ENCODE data around the gene LRRC1.

Gene LRRC1

GRCh38 chr6:53846250-53846649 is 51.4 kb downstream of the LRRC1 start:
- DNase-seq (ENCODE audit: low read depth in 2 of 2), result no peak

- DNase-seq (ENCODE audit: low read depth in 2 of 2), result no peak
These were observed 53.0 kb downstream of the LRRC1 start for GRCh38 chr6:53847796-53848314.

GRCh38 chr6:53850527-53850926 is 55.7 kb downstream of the LRRC1 start:
- no peak for DNase-seq (ENCODE audit: low read depth in 2 of 2)

GRCh38 chr6:53851561-53851960 is 56.8 kb downstream of the LRRC1 start:
- no peak for DNase-seq (ENCODE audit: low read depth in 2 of 2)

DNA sequence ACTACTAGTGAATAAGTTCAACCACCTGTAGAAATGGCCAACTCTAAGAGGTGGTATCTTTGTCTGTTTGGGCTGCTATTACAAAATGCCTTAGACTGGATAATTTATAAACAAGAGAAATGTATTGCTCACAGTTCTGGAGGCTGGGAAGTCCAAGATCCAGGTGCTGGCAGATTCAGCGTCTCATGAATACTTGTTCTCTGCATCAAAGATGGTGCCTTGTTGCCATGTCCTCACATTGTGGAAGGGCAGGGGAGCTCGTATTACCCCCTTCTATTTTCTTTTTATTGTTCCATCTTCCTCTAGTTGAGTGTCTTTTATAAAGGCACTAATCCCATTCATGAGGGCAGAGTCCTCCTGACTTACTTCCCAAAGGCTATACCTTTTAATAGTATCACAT is 58.0 kb downstream of the LRRC1 start:
- no peak for DNase-seq (ENCODE audit: low read depth in 2 of 2)

DNA sequence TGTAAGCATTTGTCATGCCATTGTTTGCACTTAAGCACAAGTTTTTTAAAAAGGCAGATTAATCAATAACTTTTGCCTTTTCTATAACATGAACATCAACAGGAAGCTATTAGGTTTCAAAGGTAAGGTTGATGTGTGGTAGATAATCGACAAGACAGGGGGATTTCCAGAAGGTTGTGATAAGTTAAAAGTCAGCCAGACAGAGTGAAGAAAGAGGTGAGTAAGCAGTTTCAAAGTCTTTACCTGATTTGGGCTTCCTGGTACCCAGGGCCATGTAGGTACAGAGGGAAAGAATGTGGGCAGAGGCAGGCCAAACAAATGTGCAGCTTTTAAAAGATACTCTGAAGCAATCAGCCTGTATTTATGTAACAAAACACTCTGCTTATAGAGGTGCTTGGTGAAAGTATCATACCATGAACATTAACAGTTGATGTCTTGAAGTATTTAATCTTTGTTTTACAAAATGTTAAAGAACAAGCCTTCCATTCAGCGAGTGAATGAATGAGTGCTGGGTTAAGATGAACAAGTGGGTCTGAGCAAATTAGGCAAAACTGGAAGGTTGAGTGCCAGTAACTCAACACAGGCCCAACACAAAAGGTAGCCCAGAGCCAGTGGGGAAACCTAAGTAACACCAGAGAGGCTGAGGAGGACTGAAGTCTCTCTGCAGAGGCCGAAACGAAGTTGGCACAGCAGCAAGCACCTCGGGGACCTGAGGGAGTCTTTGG is 60.2 kb downstream of the LRRC1 start:
- DNase-seq (ENCODE audit: low read depth in 2 of 2), result no peak

DNA sequence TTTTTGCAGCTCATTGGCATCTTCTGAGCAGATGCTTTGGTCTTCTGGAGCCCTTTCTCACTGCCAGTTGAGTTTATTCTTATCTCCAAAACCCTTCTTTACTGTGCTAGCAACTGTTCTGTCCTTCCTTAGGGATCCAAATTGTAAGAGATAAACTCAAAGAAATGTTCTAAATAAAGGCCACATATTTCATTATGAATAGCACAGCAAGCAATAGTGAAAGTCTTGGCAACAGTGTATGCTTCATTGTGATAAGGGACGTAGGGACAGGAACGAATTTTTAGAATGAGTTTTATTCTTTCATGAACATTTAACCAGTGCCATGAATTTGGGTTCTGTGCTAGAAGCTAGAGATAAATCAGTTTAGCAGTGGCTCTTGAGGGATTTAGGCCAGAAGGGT is 61.1 kb downstream of the LRRC1 start:
- DNase-seq (ENCODE audit: low read depth in 2 of 2), result no peak

- DNase-seq (ENCODE audit: low read depth in 2 of 2), result no peak
These were observed 62.7 kb downstream of the LRRC1 start for GRCh38 chr6:53857318-53858094.

GRCh38 chr6:53858196-53858595 is 63.4 kb downstream of the LRRC1 start:
- no peak for DNase-seq (ENCODE audit: low read depth in 2 of 2)

DNA sequence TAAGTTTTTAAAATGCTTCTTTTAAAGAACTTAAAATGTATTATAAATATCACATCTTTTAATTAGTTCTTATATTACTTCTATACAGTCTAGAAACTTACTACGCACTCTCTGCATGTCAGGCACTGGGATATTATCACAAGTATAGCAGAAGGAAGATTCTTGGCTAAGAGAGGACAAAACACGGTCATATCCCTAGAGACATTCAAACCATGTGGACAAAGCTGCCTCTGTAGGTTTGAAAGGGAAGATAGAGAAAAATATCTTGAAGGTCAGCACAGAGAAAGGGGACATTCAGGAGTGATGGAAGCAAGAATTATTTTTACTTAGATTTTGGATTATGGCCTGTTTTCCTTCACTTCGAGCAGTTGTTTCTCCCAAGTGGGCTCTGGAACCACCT is 64.1 kb downstream of the LRRC1 start:
- DNase-seq (ENCODE audit: low read depth in 2 of 2), result no peak

DNA sequence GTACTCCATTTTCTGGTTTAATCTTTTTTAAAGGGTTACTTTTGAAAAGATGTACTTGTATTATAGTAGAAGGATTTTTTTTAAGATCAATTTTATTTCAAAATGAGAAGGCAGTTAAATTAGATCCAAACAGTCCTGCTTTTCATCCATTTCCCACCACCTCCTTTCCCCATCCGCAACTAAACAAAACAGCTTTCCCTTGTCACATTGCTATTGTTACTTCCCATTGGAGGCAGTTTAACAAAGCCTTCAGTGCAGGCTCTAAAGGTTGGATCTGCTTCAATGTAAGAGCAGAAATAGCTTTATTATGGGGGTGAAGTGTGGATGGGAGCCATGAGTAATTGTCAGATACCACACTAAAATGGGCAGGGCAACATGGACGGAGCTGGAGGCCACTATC is 65.7 kb downstream of the LRRC1 start:
- DNase-seq (ENCODE audit: low read depth in 2 of 2), result no peak

DNA sequence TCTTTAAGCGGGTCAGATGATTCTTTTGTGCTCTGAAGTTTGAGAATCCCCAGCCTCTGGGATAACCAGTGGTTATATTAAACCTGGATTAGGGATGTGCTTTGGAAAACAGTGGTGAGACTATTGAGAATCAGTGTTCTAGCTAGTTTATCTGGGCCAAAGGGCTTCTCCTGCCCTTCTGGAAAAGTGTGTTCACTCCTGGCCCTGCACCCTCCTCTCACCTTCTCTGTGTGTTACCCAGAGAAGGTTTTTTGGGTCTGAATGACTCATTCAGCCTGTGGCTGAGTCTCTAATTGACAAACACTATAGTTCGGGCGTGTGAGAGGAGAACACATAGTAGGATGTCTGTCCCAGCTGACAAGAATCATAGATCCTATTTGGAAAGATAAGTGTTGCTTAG is 66.7 kb downstream of the LRRC1 start:
- DNase-seq (ENCODE audit: low read depth in 2 of 2), result no peak

DNA sequence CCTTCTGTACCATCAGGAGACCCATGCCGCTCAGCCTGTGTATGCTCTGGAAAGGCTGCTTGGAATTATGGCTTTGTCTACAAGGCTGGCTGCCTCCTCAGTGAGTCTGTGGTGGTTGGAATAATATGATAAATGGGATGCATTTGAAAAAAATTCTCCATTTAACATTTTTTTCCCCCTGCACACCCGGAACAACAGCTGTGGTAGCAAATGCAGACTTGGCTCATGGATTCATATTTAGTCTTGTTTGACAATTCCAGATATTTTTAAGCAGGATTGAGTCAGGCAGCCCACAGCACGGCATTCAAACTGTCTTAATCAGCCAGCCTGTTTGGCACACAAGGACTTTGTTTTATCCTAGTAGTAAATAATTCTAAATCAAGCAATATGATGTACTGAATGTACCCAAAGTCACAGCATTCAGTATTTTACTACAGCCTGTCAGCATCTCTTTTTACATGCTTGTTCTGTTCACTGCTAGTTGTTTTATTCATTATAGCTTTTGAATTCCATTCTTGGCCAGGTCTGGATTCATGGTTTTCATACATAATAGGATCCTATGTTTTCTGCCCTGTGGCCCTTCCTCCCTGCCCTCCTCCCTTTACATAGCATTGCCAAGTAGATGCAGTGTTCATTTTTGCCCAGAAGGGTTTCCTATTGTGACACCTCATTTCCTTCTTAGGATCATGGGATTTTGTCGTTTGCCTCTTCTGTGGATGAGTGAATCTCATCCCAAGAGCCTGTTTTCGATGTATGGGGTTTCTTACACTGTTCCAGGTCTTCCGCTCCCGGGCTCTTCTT is 68.1 kb downstream of the LRRC1 start:
- DNase-seq (ENCODE audit: low read depth in 2 of 2), result no peak

DNA sequence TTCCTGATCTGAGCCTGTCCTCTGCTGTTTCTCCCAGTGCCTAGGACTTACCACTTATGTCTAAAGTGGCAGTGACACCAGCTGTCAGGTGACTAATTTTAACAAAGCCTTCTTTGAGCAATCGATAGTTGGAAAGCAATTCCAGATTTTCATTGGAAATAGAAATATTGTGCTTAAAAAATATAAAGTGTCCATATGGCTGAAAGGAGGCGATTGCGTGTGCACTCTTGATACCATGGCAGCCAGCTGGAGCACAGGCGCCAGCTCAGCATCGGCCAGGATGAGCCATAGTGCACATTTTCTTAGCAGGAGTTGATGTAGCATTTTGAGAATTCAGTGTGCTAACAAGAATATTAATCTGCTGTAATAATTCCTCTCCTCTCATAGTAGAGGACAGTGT is 70.0 kb downstream of the LRRC1 start:
- no peak for DNase-seq (ENCODE audit: low read depth in 2 of 2)

- DNase-seq (ENCODE audit: low read depth in 2 of 2), result no peak
These were observed 71.4 kb downstream of the LRRC1 start for GRCh38 chr6:53866226-53866625.

- no peak for DNase-seq (ENCODE audit: low read depth in 2 of 2)
These were observed 73.8 kb downstream of the LRRC1 start for GRCh38 chr6:53868626-53869025.

DNA sequence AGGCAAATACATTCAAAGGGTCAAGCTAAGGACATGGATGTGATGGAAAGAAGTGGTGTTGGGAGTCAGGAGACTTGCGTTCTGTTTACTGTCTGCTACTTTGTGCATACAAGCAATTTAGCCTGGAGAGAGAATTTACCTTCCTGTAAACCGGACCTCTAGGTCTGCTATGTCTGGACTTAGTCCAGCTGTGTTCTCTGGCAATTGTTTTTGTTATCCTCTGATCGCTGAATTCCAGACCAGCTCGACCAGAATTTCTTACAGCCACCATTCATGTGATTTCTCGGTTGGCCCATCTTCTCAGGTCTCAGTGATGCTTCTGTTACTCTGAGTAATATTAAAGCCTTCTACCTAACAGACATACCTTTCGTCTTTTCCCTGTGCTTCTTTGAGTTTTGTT is 75.2 kb downstream of the LRRC1 start:
- no peak for DNase-seq (ENCODE audit: low read depth in 2 of 2)

DNA sequence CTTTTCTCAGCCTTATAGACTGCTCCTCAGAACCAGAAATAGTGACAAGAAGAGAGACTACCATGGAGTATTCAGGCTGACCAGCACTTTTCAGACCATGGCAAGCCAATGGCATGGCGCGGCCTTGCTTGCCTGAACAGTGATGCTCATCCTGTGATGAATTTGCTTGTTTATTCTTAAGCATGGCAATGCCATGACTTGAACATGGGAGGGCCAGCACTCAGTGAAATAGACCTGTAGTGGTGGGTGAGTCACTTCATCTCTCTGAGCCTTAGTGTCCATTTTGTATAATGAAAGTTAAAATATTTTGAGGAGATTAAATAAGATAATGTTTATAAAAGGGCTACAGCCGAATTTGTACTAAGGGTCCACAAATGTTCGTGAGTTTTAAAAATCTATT is 79.1 kb downstream of the LRRC1 start:
- no peak for DNase-seq (ENCODE audit: low read depth in 2 of 2)

DNA sequence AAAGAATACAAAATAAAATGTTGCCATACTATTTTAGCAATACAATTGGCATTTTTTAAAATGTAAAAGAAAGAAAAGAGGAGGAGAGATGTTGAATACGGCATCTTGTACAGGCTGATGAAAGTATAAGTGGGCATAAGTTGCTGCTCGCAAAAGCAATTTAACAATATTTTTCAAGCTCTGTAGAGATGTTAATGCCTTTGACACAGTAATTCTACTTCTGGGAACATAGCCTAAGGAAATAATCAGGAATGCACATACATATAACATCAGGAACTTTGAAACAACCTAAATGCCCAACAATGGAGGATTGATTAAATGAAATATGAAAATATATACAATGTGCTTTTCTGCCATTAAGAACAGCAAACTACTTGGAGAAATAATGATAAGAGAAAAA is 80.2 kb downstream of the LRRC1 start:
- no peak for DNase-seq (ENCODE audit: low read depth in 2 of 2)

GRCh38 chr6:53877151-53877550 is 82.3 kb downstream of the LRRC1 start:
- no peak for DNase-seq (ENCODE audit: low read depth in 2 of 2)

- DNase-seq (ENCODE audit: low read depth in 2 of 2), result no peak
These were observed 84.0 kb downstream of the LRRC1 start for GRCh38 chr6:53878808-53879207.

GRCh38 chr6:53879608-53880007 is 84.8 kb downstream of the LRRC1 start:
- DNase-seq (ENCODE audit: low read depth in 2 of 2), result no peak
